ENCODE results near the gene ACSL1. TPM values are rescaled to one million over a fixed set of nuclear protein-coding genes. Genes with fewer than 3 reads are reported as not detected.
A peak's percentile ranks its signal among the peaks of the same experiment; 100 is the strongest.

The ACSL1 gene, protein sequence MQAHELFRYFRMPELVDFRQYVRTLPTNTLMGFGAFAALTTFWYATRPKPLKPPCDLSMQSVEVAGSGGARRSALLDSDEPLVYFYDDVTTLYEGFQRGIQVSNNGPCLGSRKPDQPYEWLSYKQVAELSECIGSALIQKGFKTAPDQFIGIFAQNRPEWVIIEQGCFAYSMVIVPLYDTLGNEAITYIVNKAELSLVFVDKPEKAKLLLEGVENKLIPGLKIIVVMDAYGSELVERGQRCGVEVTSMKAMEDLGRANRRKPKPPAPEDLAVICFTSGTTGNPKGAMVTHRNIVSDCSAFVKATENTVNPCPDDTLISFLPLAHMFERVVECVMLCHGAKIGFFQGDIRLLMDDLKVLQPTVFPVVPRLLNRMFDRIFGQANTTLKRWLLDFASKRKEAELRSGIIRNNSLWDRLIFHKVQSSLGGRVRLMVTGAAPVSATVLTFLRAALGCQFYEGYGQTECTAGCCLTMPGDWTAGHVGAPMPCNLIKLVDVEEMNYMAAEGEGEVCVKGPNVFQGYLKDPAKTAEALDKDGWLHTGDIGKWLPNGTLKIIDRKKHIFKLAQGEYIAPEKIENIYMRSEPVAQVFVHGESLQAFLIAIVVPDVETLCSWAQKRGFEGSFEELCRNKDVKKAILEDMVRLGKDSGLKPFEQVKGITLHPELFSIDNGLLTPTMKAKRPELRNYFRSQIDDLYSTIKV
- total RNA-seq (ENCODE audit: low replicate concordance) = 0.06 and 5.1 TPM in 2 replicates

DNA sequence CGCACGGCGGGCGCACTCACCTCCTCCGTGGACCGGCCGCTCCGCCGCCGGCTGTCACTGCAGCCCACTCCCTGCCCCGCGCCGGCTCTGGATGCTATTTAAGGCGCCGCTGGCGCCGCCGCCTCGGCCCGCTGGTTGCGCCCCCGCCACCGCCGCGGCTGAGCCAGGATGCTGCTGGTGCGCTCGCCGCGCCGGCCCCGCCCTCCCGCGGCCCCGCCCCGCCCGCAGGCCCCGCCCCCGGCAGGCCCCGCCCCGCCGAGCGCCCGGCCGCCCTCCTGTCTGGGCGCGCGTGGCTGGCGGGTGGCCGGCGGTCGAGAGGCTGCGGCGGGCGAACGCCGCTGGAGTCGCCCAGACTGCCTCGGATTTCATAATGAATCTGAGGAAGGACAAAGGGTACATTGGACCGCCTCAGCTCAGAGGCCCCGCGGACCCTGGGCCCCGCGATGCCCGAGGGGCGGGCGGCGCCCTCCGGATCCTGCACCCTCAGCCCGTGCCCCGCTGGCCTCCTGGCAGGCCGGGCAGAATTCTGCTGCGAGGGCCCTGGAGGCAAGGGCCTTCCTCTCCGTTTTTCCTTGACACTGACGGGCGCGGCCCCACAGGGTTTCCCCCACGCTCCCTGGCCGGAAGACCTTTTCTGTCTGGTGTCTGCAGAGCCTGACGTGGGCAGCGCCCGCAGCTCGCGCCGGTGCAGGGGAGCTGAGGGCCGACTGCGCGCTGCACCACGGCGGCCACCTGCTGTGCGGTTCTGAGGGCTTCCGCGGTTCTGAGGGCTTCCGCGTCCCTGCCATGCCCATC is at the start of gene ACSL1:
TSS of gene ACSL1 (minus strand) at position 73 of the 795 bp plus-strand sequence. CDS start 22,454 bp downstream, outside the sequence.
- peaks cover 3% of the 10 kb centered on the region for H3K9me3 Mint-ChIP-seq
- peak within 1 kb of the TSS; percentile 93 for H3K4me3 Mint-ChIP-seq
- peak within 1 kb of the TSS; percentile 33 for H2AFZ ChIP-seq (replicated peaks)
- H3K36me3 Mint-ChIP-seq = no peaks in the 10 kb centered on the region
- H3K27me3 ChIP-seq = peaks cover 99% of the 10 kb centered on the region
- peaks cover 40% of the 10 kb centered on the region for H3K27me3 Mint-ChIP-seq (ENCODE audit: insufficient read depth, low read depth)
- peaks cover 28% of the 10 kb centered on the region for H4K20me1 ChIP-seq (ENCODE audit: low read depth)
- H3F3A ChIP-seq (ENCODE audit: low read depth) = peaks cover 9% of the 10 kb centered on the region
- no peaks in the 10 kb centered on the region for H3K79me2 ChIP-seq (ENCODE audit: low read depth)
- H3K36me3 ChIP-seq = no peaks in the 10 kb centered on the region
- no peak within 1 kb of the TSS for H3K9ac ChIP-seq
- peak within 1 kb of the TSS; percentile 42 for H3K27ac Mint-ChIP-seq
- H3K4me1 Mint-ChIP-seq = peaks cover 8% of the 10 kb centered on the region
- peaks cover 3% of the 10 kb centered on the region for H3K4me1 ChIP-seq
- peak within 1 kb of the TSS; percentile 49 for H3K4me3 ChIP-seq
- H3K9me3 ChIP-seq (ENCODE audit: low read depth) = no peaks in the 10 kb centered on the region
- no peak within 1 kb of the TSS for H3K27ac ChIP-seq
- peak within 1 kb of the TSS; percentile 82 for H3K4me2 ChIP-seq
- TF ChIP-seq, protein P1, sequence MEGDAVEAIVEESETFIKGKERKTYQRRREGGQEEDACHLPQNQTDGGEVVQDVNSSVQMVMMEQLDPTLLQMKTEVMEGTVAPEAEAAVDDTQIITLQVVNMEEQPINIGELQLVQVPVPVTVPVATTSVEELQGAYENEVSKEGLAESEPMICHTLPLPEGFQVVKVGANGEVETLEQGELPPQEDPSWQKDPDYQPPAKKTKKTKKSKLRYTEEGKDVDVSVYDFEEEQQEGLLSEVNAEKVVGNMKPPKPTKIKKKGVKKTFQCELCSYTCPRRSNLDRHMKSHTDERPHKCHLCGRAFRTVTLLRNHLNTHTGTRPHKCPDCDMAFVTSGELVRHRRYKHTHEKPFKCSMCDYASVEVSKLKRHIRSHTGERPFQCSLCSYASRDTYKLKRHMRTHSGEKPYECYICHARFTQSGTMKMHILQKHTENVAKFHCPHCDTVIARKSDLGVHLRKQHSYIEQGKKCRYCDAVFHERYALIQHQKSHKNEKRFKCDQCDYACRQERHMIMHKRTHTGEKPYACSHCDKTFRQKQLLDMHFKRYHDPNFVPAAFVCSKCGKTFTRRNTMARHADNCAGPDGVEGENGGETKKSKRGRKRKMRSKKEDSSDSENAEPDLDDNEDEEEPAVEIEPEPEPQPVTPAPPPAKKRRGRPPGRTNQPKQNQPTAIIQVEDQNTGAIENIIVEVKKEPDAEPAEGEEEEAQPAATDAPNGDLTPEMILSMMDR (IDR thresholded peaks at IDR 0.05) = no peak
- peak; percentile 74 for TF ChIP-seq EZH2 (IDR thresholded peaks at IDR 0.05)
- peak; percentile 70 for TF ChIP-seq EZH2phosphoT487 (IDR thresholded peaks at IDR 0.05)
- peak; percentile 93 for DNase-seq (ENCODE audit: low spot score)

DNA sequence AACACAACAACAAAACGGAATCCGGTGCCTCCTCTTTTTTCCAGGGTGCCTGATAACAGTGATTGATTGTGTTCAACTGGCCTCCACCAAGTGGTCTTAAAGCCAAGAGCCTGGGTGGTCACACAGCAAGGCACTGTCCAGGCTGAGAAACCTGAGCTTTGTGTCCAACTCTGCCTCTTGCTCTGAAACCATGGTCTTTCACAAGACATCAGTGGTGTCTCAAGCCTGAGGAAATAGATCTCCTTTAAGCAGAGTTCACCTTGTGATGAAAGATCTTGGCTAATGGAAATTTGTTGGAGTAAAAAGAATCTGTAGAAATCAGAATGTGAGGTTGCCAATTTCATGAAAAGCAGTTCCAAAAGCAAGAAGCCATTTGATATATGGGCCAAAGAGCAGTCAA is 47.3 kb upstream of the ACSL1 start:
- H3K27me3 Mint-ChIP-seq (ENCODE audit: insufficient read depth, low read depth) = no peaks in the 10 kb centered on the region
- H3K9ac ChIP-seq = no peak overlapping the region
- H3K4me1 Mint-ChIP-seq = no peaks in the 10 kb centered on the region

DNA sequence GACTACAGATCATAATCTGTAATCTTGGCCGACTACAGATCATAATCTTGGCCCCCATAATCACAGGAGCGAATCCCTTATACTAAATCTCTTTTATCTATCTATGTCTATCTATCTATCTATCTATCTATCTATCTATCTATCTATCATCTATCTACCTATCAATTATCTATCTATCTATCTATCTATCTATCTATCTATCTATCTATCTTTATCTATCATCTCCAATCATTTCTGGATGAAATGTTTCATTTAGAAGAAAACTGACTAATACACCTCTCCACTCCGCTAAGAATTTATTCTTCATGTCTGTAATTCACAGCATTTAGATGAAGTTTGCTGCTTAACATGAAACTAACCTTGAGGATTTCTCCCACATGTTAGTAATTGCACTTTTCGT is 45.0 kb upstream of the ACSL1 start:
- H2AFZ ChIP-seq (replicated peaks) = no peak overlapping the region
- no peaks in the 10 kb centered on the region for H4K20me1 ChIP-seq (ENCODE audit: low read depth)
- H3K27me3 Mint-ChIP-seq (ENCODE audit: insufficient read depth, low read depth) = no peaks in the 10 kb centered on the region
- TF ChIP-seq, protein P1 (IDR thresholded peaks at IDR 0.05) = no peak
- TF ChIP-seq EZH2 (IDR thresholded peaks at IDR 0.05) (no peak), EZH2phosphoT487 (IDR thresholded peaks at IDR 0.05) (no peak)
- no peaks in the 10 kb centered on the region for H3K4me1 Mint-ChIP-seq
- H3K4me2 ChIP-seq = no peak overlapping the region
- no peak for DNase-seq (ENCODE audit: low spot score)
- H3K9me3 Mint-ChIP-seq = no peaks in the 10 kb centered on the region
- no peaks in the 10 kb centered on the region for H3F3A ChIP-seq (ENCODE audit: low read depth)
- H3K79me2 ChIP-seq (ENCODE audit: low read depth) = no peaks in the 10 kb centered on the region
- H3K27me3 ChIP-seq = no peaks in the 10 kb centered on the region
- no peaks in the 10 kb centered on the region for H3K36me3 Mint-ChIP-seq
- no peak overlapping the region for H3K4me3 Mint-ChIP-seq
- H3K4me1 ChIP-seq = no peaks in the 10 kb centered on the region
- H3K36me3 ChIP-seq = no peaks in the 10 kb centered on the region
- no peak overlapping the region for H3K27ac Mint-ChIP-seq
- no peak overlapping the region for H3K9ac ChIP-seq
- no peak overlapping the region for H3K27ac ChIP-seq
- H3K9me3 ChIP-seq (ENCODE audit: low read depth) = no peaks in the 10 kb centered on the region
- no peak overlapping the region for H3K4me3 ChIP-seq

More for the DNA sequence above, 47.3 kb upstream of the ACSL1 start:
- Histone ChIP-seq H3K9me3 (ENCODE audit: low read depth) (no peaks in the 10 kb centered on the region), H3K36me3 (no peaks in the 10 kb centered on the region), H3K27ac (no peak overlapping the region), H3K4me3 (no peak overlapping the region), H3K79me2 (ENCODE audit: low read depth) (no peaks in the 10 kb centered on the region), H3F3A (ENCODE audit: low read depth) (no peaks in the 10 kb centered on the region), H2AFZ (replicated peaks) (no peak overlapping the region), H3K4me2 (no peak overlapping the region), H4K20me1 (ENCODE audit: low read depth) (no peaks in the 10 kb centered on the region), H3K4me1 (no peaks in the 10 kb centered on the region), H3K27me3 (no peaks in the 10 kb centered on the region)
- Mint-ChIP-seq H3K9me3 (no peaks in the 10 kb centered on the region), H3K36me3 (no peaks in the 10 kb centered on the region), H3K27ac (no peak overlapping the region), H3K4me3 (no peak overlapping the region)
- TF ChIP-seq EZH2 (IDR thresholded peaks at IDR 0.05) (no peak), EZH2phosphoT487 (IDR thresholded peaks at IDR 0.05) (no peak)
- TF ChIP-seq, protein P1 (IDR thresholded peaks at IDR 0.05) = no peak
- DNase-seq (ENCODE audit: low spot score) = no peak
